GM12878 (cell line): ENCODE measurements around the gene CRB2. TPM values are rescaled to one million over a fixed set of nuclear protein-coding genes. Genes with fewer than 3 reads are reported as not detected.

ENCODE experiments used
- ATAC-seq: fragments of 200-7000 bp; cut with Tn5 transposase; 3 replicates; pipeline ENCODE4 v1.9.1; 2020; ENCODE audit warnings: mild to moderate bottlenecking, moderate library complexity
- BruUV-seq: library from RNA; stranded (reverse); fragments of 400-500 nt; replicated peaks from 2 replicates; lab custom pipeline; 2021; lab: Mats Ljungman, UMichigan
- CTCF ChIA-PET: fragments of 300-600 bp; sonication (Branson Sonifier 250); formaldehyde crosslinking; extraction: SDS; loops from one replicate; lab custom pipeline; 2021; ENCODE audit warnings: inconsistent platforms; lab: Yijun Ruan, JAX
- POLR2A ChIA-PET: fragments of 350-600 bp; formaldehyde crosslinking; extraction: SDS; loops from one replicate; lab custom pipeline; 2021; ENCODE audit warnings: inconsistent platforms; lab: Charles Lee
- RAD21 ChIA-PET: fragments of 300-600 bp; sonication (Branson Sonifier 250); formaldehyde crosslinking; loops from one replicate; lab custom pipeline; 2023; ENCODE audit warnings: antibody characterized with exemption; ENCODE audit not compliant: unreplicated experiment; lab: Charles Lee
- SMC1A ChIA-PET: fragments of 300-600 bp; sonication (Branson Sonifier 250); formaldehyde crosslinking; loops from one replicate; lab custom pipeline; 2023; ENCODE audit not compliant: unreplicated experiment, uncharacterized antibody; lab: Charles Lee
- DNase-seq: peaks from one replicate; pipeline ENCODE4 v3.0.0-alpha.2; 2011; ENCODE audit warnings: low read depth, low spot score
- FAIRE-seq: peaks from 3 replicates; lab custom pipeline; 2011; peaks lifted over from hg19 to GRCh38; lab: Jason Lieb, UNC
- H2AFZ ChIP-seq: 2 replicates; pipeline ENCODE4 v1.6.0; 2011; ENCODE audit warnings: low read depth, low read length, control low read depth; ENCODE audit not compliant: control insufficient read depth
- H3K27ac ChIP-seq: 2 replicates; pipeline ENCODE4 v1.5.1; 2011; ENCODE audit warnings: control low read depth; ENCODE audit not compliant: control insufficient read depth, insufficient read depth
- H3K27me3 ChIP-seq, 2 experiments: replicated peaks in 1 of 2; 2 replicates each; pipeline versions ENCODE4 v1.6.0 to v1.6.1; 2011; ENCODE audit warnings: low read length in 1 of 2; ENCODE audit not compliant: control insufficient read depth in 2 of 2, insufficient read depth in 2 of 2
- H3K36me3 ChIP-seq, 2 experiments: 2 replicates each; pipeline ENCODE4 v1.5.1; 2011; ENCODE audit warnings: low read length in 1 of 2; ENCODE audit not compliant: control insufficient read depth in 2 of 2, insufficient read depth in 2 of 2
- H3K4me1 ChIP-seq: 2 replicates; pipeline ENCODE4 v1.6.1; 2011; ENCODE audit warnings: mild to moderate bottlenecking, low read length, moderate library complexity, mixed read lengths; ENCODE audit not compliant: control insufficient read depth, insufficient read depth
- H3K4me2 ChIP-seq: 2 replicates; pipeline ENCODE4 v1.6.0; 2011; ENCODE audit warnings: control low read depth; ENCODE audit not compliant: control insufficient read depth, insufficient read depth
- H3K4me3 ChIP-seq: fragments of 200-600 bp; sonication (generic); 2 replicates; pipeline ENCODE4 v1.5.1; 2016
- H3K79me2 ChIP-seq: 2 replicates; pipeline ENCODE4 v1.6.0; 2011; ENCODE audit warnings: low read length; ENCODE audit not compliant: control insufficient read depth, insufficient read depth
- H3K9ac ChIP-seq: 2 replicates; pipeline ENCODE4 v1.8.0; 2011; ENCODE audit warnings: low read length, control low read depth, mixed read lengths; ENCODE audit not compliant: control insufficient read depth, insufficient read depth
- H3K9me3 ChIP-seq: replicated peaks from 3 replicates; pipeline ENCODE4 v1.5.1; 2011; ENCODE audit warnings: mild to moderate bottlenecking, low read length; ENCODE audit not compliant: control insufficient read depth, insufficient read depth
- H4K20me1 ChIP-seq: 2 replicates; pipeline ENCODE4 v1.6.0; 2011; ENCODE audit not compliant: control insufficient read depth, insufficient read depth
- BHLHE40 ChIP-seq, 2 experiments: fragments of 450-650 bp in 1 of 2; IDR thresholded peaks; 2 replicates each; pipeline ENCODE4 v1.6.1; 2011 to 2017; ENCODE audit warnings: low read depth in 2 of 2, borderline replicate concordance in 1 of 2, improper control_type of control experiment in 1 of 2, low read length in 1 of 2, mild to moderate bottlenecking in 1 of 2
- EP300 ChIP-seq, 2 experiments: fragments of 150-350 bp in 1 of 2; IDR thresholded peaks; 2 replicates each; pipeline ENCODE4 v1.6.1; 2011 to 2012; ENCODE audit warnings: low read depth in 2 of 2, low read length in 2 of 2, borderline replicate concordance in 1 of 2, improper control_type of control experiment in 1 of 2, inconsistent platforms in 1 of 2; ENCODE audit not compliant: control insufficient read depth in 1 of 2
- IKZF1 ChIP-seq: fragments of 450-650 bp; conservative IDR thresholded peaks from 2 replicates; pipeline ENCODE4 v1.6.1; 2017; ENCODE audit warnings: antibody characterized with exemption, mild to moderate bottlenecking
- JUND ChIP-seq: IDR thresholded peaks from 2 replicates; pipeline ENCODE4 v1.6.1; 2012; ENCODE audit warnings: low read depth, mild to moderate bottlenecking, low read length, improper control_type of control experiment, moderate library complexity
- MTA3 ChIP-seq: IDR thresholded peaks from 2 replicates; pipeline ENCODE4 v1.6.1; 2012; ENCODE audit warnings: low read length, inconsistent platforms, borderline replicate concordance
- NR2C1 ChIP-seq: fragments of 450-650 bp; IDR thresholded peaks from 2 replicates; pipeline ENCODE4 v1.6.1; 2017; ENCODE audit warnings: antibody characterized with exemption, mild to moderate bottlenecking, moderate library complexity
- PAX8 ChIP-seq: fragments of 450-650 bp; IDR thresholded peaks from 2 replicates; pipeline ENCODE4 v1.6.1; 2017; ENCODE audit warnings: mild to moderate bottlenecking, moderate library complexity
- POLR2A ChIP-seq: IDR thresholded peaks from 2 replicates; pipeline ENCODE4 v1.6.1; 2011; ENCODE audit warnings: low read depth, mild to moderate bottlenecking, low read length
- YBX1 ChIP-seq: fragments of 450-650 bp; IDR thresholded peaks from 2 replicates; pipeline ENCODE4 v1.6.1; 2016; ENCODE audit warnings: antibody characterized with exemption
- WGBS: methylation state at CpG from one replicate; pipeline ENCODE4 v1.1.6; 2016; ENCODE audit warnings: low lambda C conversion rate; ENCODE audit not compliant: insufficient replicate concordance, insufficient coverage; ENCODE audit errors: missing lambda C conversion rate; 5-methylcytosine and 5-hydroxymethylcytosine counted together
- in situ Hi-C: fragments of 300-500 bp; cut with MboI; formaldehyde crosslinking; loops from 9 replicates; pipeline ENCODE4 v1.14.3; 2018; ENCODE audit warnings: mixed read lengths
- intact Hi-C: fragments of 100-400 bp; cut with micrococcal nuclease; formaldehyde crosslinking; loops from one replicate; pipeline ENCODE4 v1.14.2; 2022; ENCODE audit not compliant: unreplicated experiment
- polyA plus RNA-seq, 11 experiments: library from polyadenylated mRNA; depleted of rRNA in 4 of 11; unstranded in 6 of 11; stranded (reverse) in 5 of 11; fragments of >200 nt; fragmentation: Nextera tagmentation in 4 of 11; fragmentation: Illumina TruSeq in 1 of 11; extraction: Ambion mirVana in 4 of 11; extraction: Trizol in 1 of 11; gene quantifications; 1 replicate in 1 of 11; 2 replicates in 10 of 11; pipeline versions ENCODE4 v1.2.1 to v1.2.3, GENCODE V29; 2011 to 2016; ENCODE audit warnings: inconsistent platforms in 2 of 11, missing spikeins in 2 of 11, low read depth in 1 of 11
- total RNA-seq, 4 experiments: library from RNA; depleted of rRNA in 3 of 4; stranded (reverse); fragments of >200 nt in 3 of 4; fragmentation: Illumina TruSeq in 1 of 4; extraction: Trizol in 1 of 4; gene quantifications; 2 replicates each; pipeline versions ENCODE4 v1.2.1 to v1.2.3, GENCODE V29; 2013 to 2021
- TF ChIP-seq, protein P1 (sequence below): IDR thresholded peaks from 2 replicates; pipeline ENCODE4 v1.6.1; 2012; ENCODE audit warnings: low read depth, low read length, improper control_type of control experiment
- TF ChIP-seq, protein P2 (sequence below): fragments of 450-650 bp; IDR thresholded peaks from 2 replicates; pipeline ENCODE4 v1.6.1; 2016; ENCODE audit warnings: mild to moderate bottlenecking
- TF ChIP-seq, protein P3 (sequence below): IDR thresholded peaks from 2 replicates; pipeline ENCODE4 v1.6.1; 2011; ENCODE audit warnings: low read depth, mild to moderate bottlenecking, low read length, moderate library complexity, borderline replicate concordance; ENCODE audit errors: extremely low read depth
- TF ChIP-seq, protein P4 (sequence below): fragments of 450-650 bp; IDR thresholded peaks from 2 replicates; pipeline ENCODE4 v1.6.1; 2017; ENCODE audit warnings: low read depth, mild to moderate bottlenecking, moderate library complexity
- TF ChIP-seq, protein P5 (sequence below): IDR thresholded peaks from 2 replicates; pipeline ENCODE4 v1.6.1; 2011; ENCODE audit warnings: borderline replicate concordance, low read depth, mild to moderate bottlenecking, moderate library complexity, mixed read lengths, low read length; ENCODE audit not compliant: insufficient read depth; ENCODE audit errors: extremely low read length

Gene CRB2
- total and polyA plus RNA-seq, 10 of the 15 experiments (the other 5 are each of a cell fraction or from before 2014, with no cell fraction given) = 0.01 to 0.80 (median 0.23) TPM; not detected in 3

DNA sequence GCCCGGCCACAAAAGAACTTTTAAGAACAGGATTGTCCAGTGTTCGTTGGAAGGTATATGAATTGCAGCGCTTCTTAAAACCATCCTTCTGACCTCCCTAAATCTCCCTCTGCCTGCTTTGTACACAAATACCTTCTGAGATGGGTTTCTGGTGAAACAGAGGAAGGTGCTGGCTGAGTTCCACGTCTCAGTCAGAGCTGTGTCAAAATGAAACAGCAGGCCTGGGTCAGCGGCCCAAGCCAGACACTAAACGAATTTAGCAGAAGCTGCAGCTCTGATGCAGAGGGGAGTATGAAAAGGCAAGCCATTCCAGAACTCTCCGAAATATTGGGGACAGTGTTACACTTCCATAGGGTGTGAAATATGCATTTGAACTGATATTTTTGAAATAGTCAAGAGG is 37.8 kb upstream of the CRB2 start:
- ChIA-PET CTCF (interaction anchor here (0.6 to 1.8 kb wide), 7 partner anchors 20 to 799 kb away, joined by 3 to 6 read pairs (median 4); no protein-coding TSS in a partner anchor), RAD21 (interaction anchor here (1.0 to 5.8 kb wide), 6 partner anchors 13 to 32 kb away, joined by 3 to 61 read pairs (median 6); no protein-coding TSS in a partner anchor), SMC1A (interaction anchor here (0.5 to 18.1 kb wide), 11 partner anchors 9 to 219 kb away, joined by 3 to 268 read pairs (median 4); no protein-coding TSS in a partner anchor), POLR2A (interaction anchor here (0.9 to 3.0 kb wide), 3 partner anchors 21 to 83 kb away, joined by 3 to 30 read pairs (median 3); no protein-coding TSS in a partner anchor)
- no TSS peak for BruUV-seq
- peak; percentile 96 for FAIRE-seq
- 1% methylated on average over 7 of the region's 7 CpGs for WGBS
- DNase-seq = peak; percentile 79
- no peaks in the 10 kb centered on the region for H3K36me3 ChIP-seq
- no peaks in the 10 kb centered on the region for H3K79me2 ChIP-seq
- H3K4me2 ChIP-seq = peak overlapping the region; percentile 64
- H2AFZ ChIP-seq = no peak overlapping the region; the same call in 1 of the 2 replicates
- no peaks in the 10 kb centered on the region for H4K20me1 ChIP-seq
- in situ Hi-C loops (no loop called here), intact Hi-C loops (no loop called here)
- peak; percentile 75 for ATAC-seq
- peaks cover 59% of the 10 kb centered on the region for H3K4me1 ChIP-seq
- H3K9me3 ChIP-seq = no peaks in the 10 kb centered on the region
- peak overlapping the region; percentile 46 for H3K4me3 ChIP-seq
- H3K27me3 ChIP-seq = no peaks in the 10 kb centered on the region
- H3K9ac ChIP-seq = peak overlapping the region; percentile 57
- H3K27ac ChIP-seq = peak overlapping the region; percentile 43
- TF ChIP-seq, protein P1, sequence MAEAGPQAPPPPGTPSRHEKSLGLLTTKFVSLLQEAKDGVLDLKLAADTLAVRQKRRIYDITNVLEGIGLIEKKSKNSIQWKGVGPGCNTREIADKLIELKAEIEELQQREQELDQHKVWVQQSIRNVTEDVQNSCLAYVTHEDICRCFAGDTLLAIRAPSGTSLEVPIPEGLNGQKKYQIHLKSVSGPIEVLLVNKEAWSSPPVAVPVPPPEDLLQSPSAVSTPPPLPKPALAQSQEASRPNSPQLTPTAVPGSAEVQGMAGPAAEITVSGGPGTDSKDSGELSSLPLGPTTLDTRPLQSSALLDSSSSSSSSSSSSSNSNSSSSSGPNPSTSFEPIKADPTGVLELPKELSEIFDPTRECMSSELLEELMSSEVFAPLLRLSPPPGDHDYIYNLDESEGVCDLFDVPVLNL = no peak
- TF ChIP-seq, protein P2, sequence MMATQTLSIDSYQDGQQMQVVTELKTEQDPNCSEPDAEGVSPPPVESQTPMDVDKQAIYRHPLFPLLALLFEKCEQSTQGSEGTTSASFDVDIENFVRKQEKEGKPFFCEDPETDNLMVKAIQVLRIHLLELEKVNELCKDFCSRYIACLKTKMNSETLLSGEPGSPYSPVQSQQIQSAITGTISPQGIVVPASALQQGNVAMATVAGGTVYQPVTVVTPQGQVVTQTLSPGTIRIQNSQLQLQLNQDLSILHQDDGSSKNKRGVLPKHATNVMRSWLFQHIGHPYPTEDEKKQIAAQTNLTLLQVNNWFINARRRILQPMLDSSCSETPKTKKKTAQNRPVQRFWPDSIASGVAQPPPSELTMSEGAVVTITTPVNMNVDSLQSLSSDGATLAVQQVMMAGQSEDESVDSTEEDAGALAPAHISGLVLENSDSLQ = no peak
- TF ChIP-seq PAX8 = no peak
- 0 out of 2 replicates have a peak, but pooled peaks have one; percentile 11 for TF ChIP-seq POLR2A
- peak; percentile 49 for TF ChIP-seq IKZF1
- TF ChIP-seq, protein P3, sequence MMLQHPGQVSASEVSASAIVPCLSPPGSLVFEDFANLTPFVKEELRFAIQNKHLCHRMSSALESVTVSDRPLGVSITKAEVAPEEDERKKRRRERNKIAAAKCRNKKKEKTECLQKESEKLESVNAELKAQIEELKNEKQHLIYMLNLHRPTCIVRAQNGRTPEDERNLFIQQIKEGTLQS = no peak
- TF ChIP-seq YBX1 = no peak
- peak in 1 of 2 experiments; percentile 17; a peak in 1 of 4 replicates for TF ChIP-seq BHLHE40 (IDR thresholded peaks at IDR 0.05; ENCODE audit: borderline replicate concordance in 1 of 2, low read depth in 2 of 2, low read length in 1 of 2)
- TF ChIP-seq JUND = peak; percentile 85; the same call in 1 of the 2 replicates
- peak in 1 of 2 experiments; percentile 62; a peak in 1 of 4 replicates for TF ChIP-seq EP300 (IDR thresholded peaks at IDR 0.05; ENCODE audit: borderline replicate concordance in 1 of 2, control insufficient read depth in 1 of 2, low read depth in 2 of 2, low read length in 2 of 2)
- TF ChIP-seq, protein P4, sequence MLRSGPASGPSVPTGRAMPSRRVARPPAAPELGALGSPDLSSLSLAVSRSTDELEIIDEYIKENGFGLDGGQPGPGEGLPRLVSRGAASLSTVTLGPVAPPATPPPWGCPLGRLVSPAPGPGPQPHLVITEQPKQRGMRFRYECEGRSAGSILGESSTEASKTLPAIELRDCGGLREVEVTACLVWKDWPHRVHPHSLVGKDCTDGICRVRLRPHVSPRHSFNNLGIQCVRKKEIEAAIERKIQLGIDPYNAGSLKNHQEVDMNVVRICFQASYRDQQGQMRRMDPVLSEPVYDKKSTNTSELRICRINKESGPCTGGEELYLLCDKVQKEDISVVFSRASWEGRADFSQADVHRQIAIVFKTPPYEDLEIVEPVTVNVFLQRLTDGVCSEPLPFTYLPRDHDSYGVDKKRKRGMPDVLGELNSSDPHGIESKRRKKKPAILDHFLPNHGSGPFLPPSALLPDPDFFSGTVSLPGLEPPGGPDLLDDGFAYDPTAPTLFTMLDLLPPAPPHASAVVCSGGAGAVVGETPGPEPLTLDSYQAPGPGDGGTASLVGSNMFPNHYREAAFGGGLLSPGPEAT = peak; percentile 38; the same call in 1 of the 2 replicates
- no peak for TF ChIP-seq NR2C1
- TF ChIP-seq, protein P5, sequence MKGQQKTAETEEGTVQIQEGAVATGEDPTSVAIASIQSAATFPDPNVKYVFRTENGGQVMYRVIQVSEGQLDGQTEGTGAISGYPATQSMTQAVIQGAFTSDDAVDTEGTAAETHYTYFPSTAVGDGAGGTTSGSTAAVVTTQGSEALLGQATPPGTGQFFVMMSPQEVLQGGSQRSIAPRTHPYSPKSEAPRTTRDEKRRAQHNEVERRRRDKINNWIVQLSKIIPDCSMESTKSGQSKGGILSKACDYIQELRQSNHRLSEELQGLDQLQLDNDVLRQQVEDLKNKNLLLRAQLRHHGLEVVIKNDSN = no peak
- TF ChIP-seq MTA3 = no peak
